ENCODE results near the gene FTO. TPM values are rescaled to one million over a fixed set of nuclear protein-coding genes. Genes with fewer than 3 reads are reported as not detected.

FTO gene
- total RNA-seq, 2 experiments from 2014 or later, result 48.6 to 53.2 TPM

DNA sequence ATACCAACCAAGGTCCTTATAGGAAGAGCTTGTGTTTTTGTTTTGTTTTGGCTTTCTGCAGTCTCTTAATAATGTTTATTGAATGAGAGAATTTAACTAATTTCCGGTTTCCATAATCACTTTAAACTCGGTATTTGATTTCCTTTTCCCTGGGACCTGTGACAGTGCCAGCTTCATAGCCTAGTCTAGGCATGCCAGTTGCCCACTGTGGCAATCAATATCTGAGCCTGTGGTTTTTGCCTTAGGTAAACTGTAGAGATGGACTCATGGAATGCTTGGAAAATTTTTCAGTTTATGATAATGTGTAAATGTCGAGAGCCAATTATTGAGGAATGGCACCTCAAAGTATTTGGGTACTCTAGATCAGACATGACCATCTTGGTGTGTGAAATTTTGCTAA is 78.2 kb downstream of the FTO start:
- Mint-ChIP-seq H3K36me3 (ENCODE audit: low read depth) (peaks cover 2% of the 10 kb centered on the region), H3K4me3 (no peak overlapping the region), H3K9me3 (no peaks in the 10 kb centered on the region), H3K27me3 (no peaks in the 10 kb centered on the region), H3K27ac (no peak overlapping the region), H3K4me1 (ENCODE audit: low read depth) (peaks cover 39% of the 10 kb centered on the region)
- no peak for DNase-seq
- ChIA-PET CTCF (no interaction called here), POLR2A (no interaction called here)
- TF ChIP-seq CTCF (IDR thresholded peaks at IDR 0.05), result no peak
- no peak for ATAC-seq
- intact Hi-C loops (cut with micrococcal nuclease), result no loop called here

- ATAC-seq (no peak), DNase-seq (no peak)
- H3K27me3 Mint-ChIP-seq, result no peaks in the 10 kb centered on the region
- H3K9me3 Mint-ChIP-seq, result no peaks in the 10 kb centered on the region
- H3K4me3 Mint-ChIP-seq, result no peak overlapping the region
- POLR2A ChIA-PET, result no interaction called here
- H3K4me1 Mint-ChIP-seq (ENCODE audit: low read depth), result peaks cover 36% of the 10 kb centered on the region
- peaks cover 2% of the 10 kb centered on the region for H3K36me3 Mint-ChIP-seq (ENCODE audit: low read depth)
- CTCF ChIA-PET, result interaction anchor here (2.3 kb wide), 1 partner anchor 41 kb away, joined by 7 read pairs; no protein-coding TSS in a partner anchor
- no peak overlapping the region for H3K27ac Mint-ChIP-seq
- intact Hi-C loops (cut with micrococcal nuclease), result no loop called here
- TF ChIP-seq CTCF (IDR thresholded peaks at IDR 0.05), result no peak
These were observed 80.3 kb downstream of the FTO start for GRCh38 chr16:53784291-53784690.

- H3K27me3 Mint-ChIP-seq, result no peaks in the 10 kb centered on the region
- DNase-seq (no peak), ATAC-seq (no peak)
- H3K27ac Mint-ChIP-seq, result no peak overlapping the region
- TF ChIP-seq CTCF (IDR thresholded peaks at IDR 0.05), result no peak
- intact Hi-C loops (cut with micrococcal nuclease), result no loop called here
- H3K9me3 Mint-ChIP-seq, result no peaks in the 10 kb centered on the region
- POLR2A ChIA-PET, result interaction anchor here (0.7 kb wide), 1 partner anchor 62 kb away, joined by 3 read pairs; no protein-coding TSS in a partner anchor
- H3K36me3 Mint-ChIP-seq (ENCODE audit: low read depth), result peaks cover 2% of the 10 kb centered on the region
- peaks cover 38% of the 10 kb centered on the region for H3K4me1 Mint-ChIP-seq (ENCODE audit: low read depth)
- H3K4me3 Mint-ChIP-seq, result no peak overlapping the region
- CTCF ChIA-PET, result interaction anchor here (2.3 kb wide), 1 partner anchor 42 kb away, joined by 7 read pairs; no protein-coding TSS in a partner anchor
These were observed 81.1 kb downstream of the FTO start for GRCh38 chr16:53785044-53785443.

DNA sequence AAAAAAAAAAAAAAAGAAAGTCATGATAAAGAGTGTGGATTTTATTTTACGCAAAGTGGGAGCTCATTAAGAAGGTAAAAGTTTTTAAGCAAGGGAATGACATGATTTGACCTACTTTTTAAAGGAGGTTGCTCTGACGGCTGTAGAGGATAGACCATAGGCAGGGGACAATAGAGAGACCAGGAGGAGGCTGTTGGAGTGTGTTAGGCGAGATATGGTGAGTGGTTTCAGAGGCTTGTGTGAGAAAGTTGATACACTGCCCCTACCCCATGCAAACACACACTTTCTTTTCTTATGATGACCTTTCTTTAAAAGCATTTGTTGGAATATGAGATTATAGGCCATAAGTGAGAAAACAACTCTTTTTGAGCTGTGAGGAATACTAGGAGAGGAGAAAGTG is 82.0 kb downstream of the FTO start:
- CTCF ChIA-PET, result interaction anchor here (2.3 kb wide), 1 partner anchor 43 kb away, joined by 7 read pairs; no protein-coding TSS in a partner anchor
- Mint-ChIP-seq H3K9me3 (no peaks in the 10 kb centered on the region), H3K27ac (no peak overlapping the region), H3K27me3 (no peaks in the 10 kb centered on the region), H3K4me3 (no peak overlapping the region), H3K36me3 (ENCODE audit: low read depth) (peaks cover 6% of the 10 kb centered on the region), H3K4me1 (ENCODE audit: low read depth) (peaks cover 38% of the 10 kb centered on the region)
- no peak for TF ChIP-seq CTCF (IDR thresholded peaks at IDR 0.05)
- POLR2A ChIA-PET, result interaction anchor here (1.1 kb wide), 1 partner anchor 32 kb away, joined by 3 read pairs; no protein-coding TSS in a partner anchor
- no peak for DNase-seq
- ATAC-seq, result no peak
- intact Hi-C loops (cut with micrococcal nuclease), result no loop called here

DNA sequence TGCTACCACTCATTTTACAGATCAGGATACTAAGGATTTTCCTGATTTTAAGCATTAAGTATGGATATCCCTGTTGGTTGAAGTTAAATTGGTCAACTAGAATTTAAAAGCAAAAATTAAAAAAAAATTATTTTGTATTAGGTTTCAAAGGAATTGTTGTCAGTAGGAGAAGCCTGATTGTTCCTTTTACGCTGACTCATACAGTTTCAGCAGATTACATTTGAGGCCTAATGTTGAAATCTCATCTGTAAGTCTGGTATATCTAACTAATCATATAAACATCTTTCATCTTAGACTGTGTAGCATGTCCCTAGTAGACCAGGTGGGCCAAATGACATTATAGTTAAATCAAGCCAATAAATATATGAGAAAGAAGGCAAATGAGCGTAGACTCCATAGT is 83.5 kb downstream of the FTO start:
- Mint-ChIP-seq H3K4me3 (no peak overlapping the region), H3K27ac (no peak overlapping the region), H3K9me3 (no peaks in the 10 kb centered on the region), H3K27me3 (no peaks in the 10 kb centered on the region), H3K4me1 (ENCODE audit: low read depth) (peaks cover 29% of the 10 kb centered on the region), H3K36me3 (ENCODE audit: low read depth) (peaks cover 7% of the 10 kb centered on the region)
- intact Hi-C loops (cut with micrococcal nuclease), result no loop called here
- ATAC-seq (no peak), DNase-seq (no peak)
- ChIA-PET POLR2A (no interaction called here), CTCF (no interaction called here)
- TF ChIP-seq CTCF (IDR thresholded peaks at IDR 0.05), result no peak

Measured in activated CD8-positive, alpha-beta T cell treated with anti-CD3 and anti-CD28 coated beads for 36 hours (primary cell).